ENCODE data around the gene ZNF699. TPM values are rescaled to one million over a fixed set of nuclear protein-coding genes. Genes with fewer than 3 reads are reported as not detected.

The ZNF699 gene
- total RNA-seq, 1 donor from 2014 or later: 5.0 TPM

Other genes starting within 250 kb of the ZNF699 start
- not detected in 2 replicates for gene OR1M1, start 222.8 kb downstream of the ZNF699 start, total RNA-seq
- not detected in 2 replicates for gene OR7G2, start 202.4 kb downstream of the ZNF699 start, total RNA-seq
- gene OR7G1, start 194.1 kb downstream of the ZNF699 start, total RNA-seq: not detected in 2 replicates
- gene OR7G3, start 182.9 kb downstream of the ZNF699 start, total RNA-seq: not detected in 2 replicates
- 50.7 and 53.3 TPM in 2 replicates for gene ZNF317, start 169.4 kb downstream of the ZNF699 start, total RNA-seq
- gene OR7D2, start 130.9 kb downstream of the ZNF699 start, total RNA-seq: 0.44 TPM in 2 replicates
- gene OR7D4, start 90.2 kb downstream of the ZNF699 start, total RNA-seq: not detected in 2 replicates
- gene OR7E24, start 58.9 kb downstream of the ZNF699 start, total RNA-seq: not detected in 2 replicates
- gene ZNF559, start 14.3 kb upstream of the ZNF699 start, total RNA-seq: 5.0 and 6.4 TPM in 2 replicates
- 0.18 TPM in 1 of 2 replicates, not detected in the other for gene ZNF177, start 53.2 kb upstream of the ZNF699 start, total RNA-seq
- gene ZNF266, start 125.7 kb upstream of the ZNF699 start, total RNA-seq: 25.3 and 28.2 TPM in 2 replicates
- gene ZNF560, start 188.8 kb upstream of the ZNF699 start, total RNA-seq: not detected in 2 replicates
- gene ZNF426, start 228.8 kb upstream of the ZNF699 start, total RNA-seq: 10.2 and 10.3 TPM in 2 replicates

Data from activated T-helper 1 cell treated with anti-CD3 and anti-CD28 coated beads, Interleukin-12 subunit alpha, Interleukin-12 subunit beta, Interleukin-2, Interleukin-4 antibody, amounts not matched to agents 30 ng/mL and 10 ng/mL and 1 ng/mL, durations not matched to agents 14 hours and 24 hours and 36 hours (primary cell).